H1 (cell line): ENCODE measurements around the gene RBBP8. TPM values are rescaled to one million over a fixed set of nuclear protein-coding genes. Genes with fewer than 3 reads are reported as not detected.

ENCODE experiments used
- CHD7 ChIP-seq: fragments of 300-600 bp; sonication (generic); IDR thresholded peaks from 2 replicates; pipeline ENCODE4 v1.7.1; 2012; ENCODE audit warnings: low read length, moderate library complexity, mild to moderate bottlenecking, inconsistent platforms; ENCODE audit not compliant: insufficient replicate concordance
- GABPA ChIP-seq: IDR thresholded peaks from 2 replicates; pipeline ENCODE4 v1.6.1; 2011; ENCODE audit warnings: mild to moderate bottlenecking, low read length, moderate library complexity, borderline replicate concordance; ENCODE audit not compliant: insufficient read depth
- KDM1A ChIP-seq: fragments of 200-600, 300-600 bp; sonication (generic); IDR thresholded peaks from 2 replicates; pipeline ENCODE4 v1.7.1; 2016; ENCODE audit warnings: mild to moderate bottlenecking, low read length, borderline replicate concordance
- SAP30 ChIP-seq: fragments of 300-600 bp; sonication (generic); IDR thresholded peaks from 2 replicates; pipeline ENCODE4 v1.7.1; 2012; ENCODE audit warnings: low read length, moderate library complexity, mild to moderate bottlenecking, inconsistent platforms; ENCODE audit not compliant: insufficient read depth, insufficient replicate concordance
- SP1 ChIP-seq: IDR thresholded peaks from 2 replicates; pipeline ENCODE4 v1.6.1; 2011; ENCODE audit warnings: low read depth, low read length
- polyA plus RNA-seq, 7 experiments: library from polyadenylated mRNA; depleted of rRNA in 3 of 7; stranded (reverse) in 5 of 7; unstranded in 2 of 7; fragments of >200 nt in 5 of 7; fragments of 200-250 nt in 2 of 7; gene quantifications; 1 replicate in 5 of 7; 2 replicates in 1 of 7; 4 replicates in 1 of 7; pipeline versions ENCODE4 v1.2.1 to v1.2.3, GENCODE V29; 2011 to 2013; ENCODE audit warnings: missing spikeins in 2 of 7, mixed read lengths in 2 of 7
- total RNA-seq: library from RNA; stranded (reverse); fragmentation: NEBNext Ultra II Directional; extraction: Animal tissue kit (Norgen Biotek cat#: 25700); gene quantifications from 2 replicates; pipeline ENCODE4 v1.2.1, GENCODE V29; 2021

The RBBP8 gene
- total and polyA plus RNA-seq, 2 of the 8 experiments (the other 6 are each of a cell fraction or from before 2014, with no cell fraction given), result 16.1 to 65.8 TPM

GRCh38 chr18:23072079-23072478 lies 139.0 kb downstream of the RBBP8 start (continued):
- TF ChIP-seq CHD7, result no peak
- TF ChIP-seq SP1, result no peak
- TF ChIP-seq GABPA, result no peak
- TF ChIP-seq SAP30, result no peak
- no peak for TF ChIP-seq KDM1A
